B cell (primary cell): Measurements from ENCODE around the gene NATD1. TPM values are rescaled to one million over a fixed set of nuclear protein-coding genes. Genes with fewer than 3 reads are reported as not detected.

Source experiments
- ATAC-seq: fragments of 200-7000 bp; cut with Tn5 transposase; one replicate; pipeline ENCODE4 v1.10.0; 2021; ENCODE audit warnings: low read depth, mild to moderate bottlenecking, moderate number of reproducible peaks, moderate library complexity
- CTCF ChIA-PET: fragments of 350-600 bp; sonication (Branson Sonifier 250); formaldehyde crosslinking; loops from one replicate; lab custom pipeline; 2021; ENCODE audit warnings: antibody characterized with exemption, inconsistent platforms; lab: Charles Lee
- POLR2A ChIA-PET: fragments of 350-600 bp; sonication (Branson Sonifier 250); formaldehyde crosslinking; loops from one replicate; lab custom pipeline; 2021; ENCODE audit warnings: antibody characterized with exemption; lab: Charles Lee
- DNase-seq: peaks from one replicate; pipeline ENCODE4 v3.0.0; 2013
- H2AFZ ChIP-seq: 2 replicates; pipeline ENCODE4 v1.6.1; 2012; ENCODE audit warnings: mild to moderate bottlenecking, low read depth, low read length; ENCODE audit not compliant: insufficient read depth, poor library complexity, severe bottlenecking
- H3K27ac ChIP-seq, 2 donors: 1 replicate in 1 of 2; 2 replicates in 1 of 2; pipeline ENCODE4 v1.5.1; 2012 to 2013; ENCODE audit warnings: low read length in 2 of 2, mild to moderate bottlenecking in 2 of 2, moderate library complexity in 1 of 2
- H3K27me3 ChIP-seq, 4 experiments: fragments of 200-600 bp in 1 of 4; sonication (generic) in 1 of 4; replicated peaks in 1 of 4; 1 replicate in 2 of 4; 2 replicates in 2 of 4; pipeline versions ENCODE4 v1.6.1 to v1.7.0; 2013 to 2016; ENCODE audit warnings: low read length in 3 of 4, mild to moderate bottlenecking in 2 of 4, mixed read lengths in 1 of 4, moderate library complexity in 1 of 4; ENCODE audit not compliant: insufficient read depth in 4 of 4, control insufficient read depth in 3 of 4; ENCODE audit errors: control extremely low read depth in 1 of 4
- H3K36me3 ChIP-seq, 2 experiments: replicated peaks in 1 of 2; 1 replicate in 1 of 2; 2 replicates in 1 of 2; pipeline versions ENCODE4 v1.6.1 to v1.7.1; 2013; ENCODE audit warnings: low read length in 1 of 2; ENCODE audit not compliant: insufficient read depth in 2 of 2, control insufficient read depth in 1 of 2; ENCODE audit errors: control extremely low read depth in 1 of 2, extremely low read depth in 1 of 2
- H3K4me1 ChIP-seq, 2 donors: fragments of 200-600 bp in 1 of 2; sonication (generic) in 1 of 2; 1 replicate in 1 of 2; 2 replicates in 1 of 2; pipeline versions ENCODE4 v1.5.1 to v1.6.1; 2013 to 2017; ENCODE audit warnings: low read length in 2 of 2; ENCODE audit not compliant: control insufficient read depth in 2 of 2, insufficient read depth in 2 of 2
- H3K4me2 ChIP-seq: replicated peaks from 2 replicates; pipeline ENCODE3; 2012; ENCODE audit warnings: mild to moderate bottlenecking, low read depth, low read length; ENCODE audit not compliant: poor library complexity, severe bottlenecking
- H3K4me3 ChIP-seq, 5 experiments: fragments of 200-600 bp in 1 of 5; sonication (generic) in 1 of 5; 1 replicate in 3 of 5; 2 replicates in 2 of 5; pipeline versions ENCODE4 v1.5.1 to v1.7.0; 2011 to 2016; ENCODE audit warnings: low read length in 4 of 5, mild to moderate bottlenecking in 4 of 5, low read depth in 2 of 5, control low read depth in 1 of 5, moderate library complexity in 1 of 5; ENCODE audit not compliant: insufficient read depth in 1 of 5; ENCODE audit errors: control extremely low read depth in 1 of 5, extremely low read depth in 1 of 5
- H3K79me2 ChIP-seq: fragments of 200-600 bp; sonication (generic); one replicate; pipeline ENCODE4 v1.6.0; 2016; ENCODE audit warnings: low read length; ENCODE audit not compliant: control insufficient read depth, insufficient read depth
- H3K9ac ChIP-seq: fragments of 200-600 bp; sonication (generic); 2 replicates; pipeline ENCODE4 v1.6.1; 2017; ENCODE audit warnings: mild to moderate bottlenecking, low read length, moderate library complexity
- H3K9me3 ChIP-seq, 3 donors: one replicate each; pipeline versions ENCODE4 v1.6.1 to v1.7.1; 2013; ENCODE audit warnings: low read length in 2 of 3; ENCODE audit not compliant: control insufficient read depth in 2 of 3, insufficient read depth in 1 of 3; ENCODE audit errors: control extremely low read depth in 1 of 3
- H4K20me1 ChIP-seq: 2 replicates; pipeline ENCODE4 v1.6.0; 2012; ENCODE audit warnings: mild to moderate bottlenecking, low read length; ENCODE audit not compliant: insufficient read depth, control insufficient read depth, poor library complexity, severe bottlenecking
- H3K27ac Mint-ChIP-seq: one replicate; pipeline ENCODE4 v1.8.0; 2021; ENCODE audit warnings: mixed read lengths
- H3K27me3 Mint-ChIP-seq: one replicate; pipeline ENCODE4 v1.8.0; 2021; ENCODE audit warnings: mixed read lengths
- H3K4me1 Mint-ChIP-seq: one replicate; pipeline ENCODE4 v1.8.0; 2021; ENCODE audit warnings: mixed read lengths
- H3K4me3 Mint-ChIP-seq: one replicate; pipeline ENCODE4 v1.8.0; 2021; ENCODE audit warnings: mixed read lengths
- H3K9me3 Mint-ChIP-seq: one replicate; pipeline ENCODE4 v1.8.0; 2022; ENCODE audit warnings: mixed read lengths; ENCODE audit not compliant: insufficient read depth
- CTCF ChIP-seq: fragments of 200-600 bp; IDR thresholded peaks from one replicate; pipeline ENCODE4 v1.8.0; 2022; ENCODE audit warnings: antibody characterized with exemption, mild to moderate bottlenecking
- EZH2 ChIP-seq: IDR thresholded peaks from 2 replicates; pipeline ENCODE4 v1.6.1; 2012; ENCODE audit warnings: borderline replicate concordance, low read depth, mild to moderate bottlenecking, moderate library complexity, low read length; ENCODE audit not compliant: insufficient read depth, poor library complexity, severe bottlenecking
- WGBS: methylation state at CpG from one replicate; pipeline ENCODE4 v1.1.5; 2013; ENCODE audit warnings: missing lambda C conversion rate; ENCODE audit not compliant: insufficient coverage; 5-methylcytosine and 5-hydroxymethylcytosine counted together
- intact Hi-C: fragments of 100-400 bp; cut with micrococcal nuclease; formaldehyde crosslinking; loops from one replicate; pipeline ENCODE4 v1.10.0; 2022
- polyA plus RNA-seq: library from polyadenylated mRNA; depleted of rRNA; stranded (reverse); fragments of >200 nt; gene quantifications from 2 replicates; pipeline ENCODE4 v1.2.3, GENCODE V29; 2012
- total RNA-seq, 2 donors: library from RNA; stranded (reverse); fragments of 120-200 nt in 1 of 2; gene quantifications; 1 replicate in 1 of 2; 2 replicates in 1 of 2; pipeline versions ENCODE4 v1.2.3 to v1.2.4, GENCODE V29; 2013 to 2022

Gene NATD1
- total and polyA plus RNA-seq, 2 donors (not counting 1 experiment from before 2014, with no cell fraction given), result 2.0 to 6.7 TPM

- Histone ChIP-seq H3K27ac (no peak overlapping the region), H2AFZ (no peak overlapping the region), H3K9ac (no peak overlapping the region), H3K79me2 (peaks cover 46% of the 10 kb centered on the region), H4K20me1 (peaks cover 9% of the 10 kb centered on the region), H3K9me3 (peaks cover 0 to 8% (median 0%) of the 10 kb centered on the region in 3 donors), H3K27me3 (no peaks in the 10 kb centered on the region), H3K4me2 (no peak overlapping the region), H3K4me1 (peaks cover 8 to 13% of the 10 kb centered on the region in 2 donors), H3K36me3 (peaks cover 0 to 4% of the 10 kb centered on the region in 2 experiments), H3K4me3 (no peak overlapping the region)
- no peak for DNase-seq
- Mint-ChIP-seq H3K4me3 (no peak overlapping the region), H3K27ac (no peak overlapping the region), H3K27me3 (no peaks in the 10 kb centered on the region), H3K9me3 (no peaks in the 10 kb centered on the region), H3K4me1 (peaks cover 22% of the 10 kb centered on the region)
- ChIA-PET POLR2A (no interaction called here), CTCF (no interaction called here)
- TF ChIP-seq CTCF (no peak), EZH2 (no peak)
- ATAC-seq, result no peak
- intact Hi-C loops, result no loop called here
- WGBS, result 96% methylated on average over 2 of the region's 3 CpGs
Measured at GRCh38 chr17:21218101-21218500, 35.1 kb downstream of the NATD1 start.

GRCh38 chr17:21217346-21217745, 35.9 kb downstream of the NATD1 start:
- H3K27me3 Mint-ChIP-seq, result no peaks in the 10 kb centered on the region
- POLR2A ChIA-PET, result no interaction called here
- Histone ChIP-seq H3K9me3 (peaks cover 0 to 3% (median 0%) of the 10 kb centered on the region in 3 donors), H3K9ac (no peak overlapping the region), H3K4me2 (no peak overlapping the region), H3K4me1 (peaks cover 16 to 21% of the 10 kb centered on the region in 2 donors), H2AFZ (no peak overlapping the region), H3K79me2 (peaks cover 54% of the 10 kb centered on the region), H3K27ac (no peak overlapping the region), H3K36me3 (peaks cover 0 to 2% of the 10 kb centered on the region in 2 experiments), H4K20me1 (peaks cover 17% of the 10 kb centered on the region), H3K4me3 (no peak overlapping the region), H3K27me3 (no peaks in the 10 kb centered on the region)
- H3K4me3 Mint-ChIP-seq, result no peak overlapping the region
- no peak overlapping the region for H3K27ac Mint-ChIP-seq
- 100% methylated on average over 1 of the region's 1 CpG for WGBS
- H3K9me3 Mint-ChIP-seq, result no peaks in the 10 kb centered on the region
- H3K4me1 Mint-ChIP-seq, result peaks cover 29% of the 10 kb centered on the region
- no peak for DNase-seq
- intact Hi-C loops, result no loop called here
- ATAC-seq, result no peak
- CTCF ChIA-PET, result interaction anchor here (1.3 kb wide), 1 partner anchor 35 kb away, joined by 3 read pairs; no protein-coding TSS in a partner anchor
- no peak for TF ChIP-seq EZH2
